H1 (cell line): ENCODE measurements around the gene APP. TPM values are rescaled to one million over a fixed set of nuclear protein-coding genes. Genes with fewer than 3 reads are reported as not detected.

Source experiments
- polyA plus RNA-seq, 7 experiments: library from polyadenylated mRNA; depleted of rRNA in 3 of 7; stranded (reverse) in 5 of 7; unstranded in 2 of 7; fragments of >200 nt in 5 of 7; fragments of 200-250 nt in 2 of 7; gene quantifications; 1 replicate in 5 of 7; 2 replicates in 1 of 7; 4 replicates in 1 of 7; pipeline versions ENCODE4 v1.2.1 to v1.2.3, GENCODE V29; 2011 to 2013; ENCODE audit warnings: missing spikeins in 2 of 7, mixed read lengths in 2 of 7
- total RNA-seq: library from RNA; stranded (reverse); fragmentation: NEBNext Ultra II Directional; extraction: Animal tissue kit (Norgen Biotek cat#: 25700); gene quantifications from 2 replicates; pipeline ENCODE4 v1.2.1, GENCODE V29; 2021
- TF ChIP-seq, protein P1 (sequence below): IDR thresholded peaks from 2 replicates; pipeline ENCODE4 v1.6.1; 2011; ENCODE audit warnings: low read length, improper control_type of control experiment

Gene APP
- total and polyA plus RNA-seq, 2 of the 8 experiments (the other 6 are each of a cell fraction or from before 2014, with no cell fraction given): 375 to 551 TPM

DNA sequence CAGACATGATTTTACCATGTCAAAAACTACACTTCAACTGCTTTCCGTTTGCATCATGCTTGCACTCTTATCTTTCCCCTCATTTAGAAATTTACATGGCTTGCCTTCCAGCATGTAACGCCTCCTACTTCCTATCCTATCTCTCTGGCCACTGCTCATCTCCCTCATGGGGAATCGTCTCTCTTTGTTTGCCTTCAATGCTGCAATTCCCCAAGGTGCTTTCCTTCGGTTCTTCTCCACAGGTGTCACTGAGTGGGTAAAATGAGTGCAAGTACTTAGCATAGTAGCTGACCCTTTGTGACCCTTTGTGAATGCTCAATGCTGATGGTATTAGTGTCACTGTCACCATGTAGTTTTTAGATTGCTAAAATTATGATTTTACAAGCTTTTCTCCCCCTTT, 63.1 kb downstream of the APP start (continued):
- TF ChIP-seq, protein P1, sequence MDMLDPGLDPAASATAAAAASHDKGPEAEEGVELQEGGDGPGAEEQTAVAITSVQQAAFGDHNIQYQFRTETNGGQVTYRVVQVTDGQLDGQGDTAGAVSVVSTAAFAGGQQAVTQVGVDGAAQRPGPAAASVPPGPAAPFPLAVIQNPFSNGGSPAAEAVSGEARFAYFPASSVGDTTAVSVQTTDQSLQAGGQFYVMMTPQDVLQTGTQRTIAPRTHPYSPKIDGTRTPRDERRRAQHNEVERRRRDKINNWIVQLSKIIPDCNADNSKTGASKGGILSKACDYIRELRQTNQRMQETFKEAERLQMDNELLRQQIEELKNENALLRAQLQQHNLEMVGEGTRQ: no peak
